Calu3 (cell line): ENCODE measurements around the gene EXOSC6. TPM values are rescaled to one million over a fixed set of nuclear protein-coding genes. Genes with fewer than 3 reads are reported as not detected.

Experiments used
- Bru-seq: library from RNA; stranded (reverse); fragments of 400-500 nt; gene quantifications from one replicate; lab custom pipeline; 2021; lab: Mats Ljungman, UMichigan
- BruChase-seq, 2 experiments: library from RNA; stranded (reverse); fragments of 400-500 nt; gene quantifications; one replicate each; lab custom pipeline; 2021; lab: Mats Ljungman, UMichigan
- BruUV-seq: library from RNA; stranded (reverse); fragments of 400-500 nt; replicated peaks from 2 replicates; lab custom pipeline; 2021; lab: Mats Ljungman, UMichigan
- CTCF ChIA-PET: fragments of 300-600 bp; sonication (Branson Sonifier 250); formaldehyde crosslinking; loops from one replicate; lab custom pipeline; 2022; ENCODE audit warnings: antibody characterized with exemption; lab: Charles Lee
- DNase-seq: peaks from one replicate; pipeline ENCODE4 v3.0.0; 2022
- H3K27ac Mint-ChIP-seq: one replicate; pipeline ENCODE4 v1.8.0; 2022; ENCODE audit warnings: mixed read lengths; ENCODE audit not compliant: unreplicated experiment
- H3K27me3 Mint-ChIP-seq: one replicate; pipeline ENCODE4 v1.8.0; 2022; ENCODE audit warnings: mixed read lengths; ENCODE audit not compliant: unreplicated experiment
- H3K36me3 Mint-ChIP-seq: one replicate; pipeline ENCODE4 v1.8.0; 2022; ENCODE audit warnings: mild to moderate bottlenecking, moderate library complexity, mixed read lengths; ENCODE audit not compliant: insufficient read depth, unreplicated experiment
- H3K4me1 Mint-ChIP-seq: one replicate; pipeline ENCODE4 v1.8.0; 2022; ENCODE audit warnings: mild to moderate bottlenecking, low read depth, mixed read lengths; ENCODE audit not compliant: unreplicated experiment
- H3K4me3 Mint-ChIP-seq: one replicate; pipeline ENCODE4 v1.8.0; 2022; ENCODE audit warnings: mild to moderate bottlenecking, low read depth, moderate library complexity, mixed read lengths; ENCODE audit not compliant: unreplicated experiment
- H3K9me3 Mint-ChIP-seq: one replicate; pipeline ENCODE4 v1.8.0; 2022; ENCODE audit warnings: low read depth, mixed read lengths; ENCODE audit not compliant: unreplicated experiment
- CTCF ChIP-seq: fragments of 200-600 bp; IDR thresholded peaks from one replicate; pipeline ENCODE4 v1.8.0; 2022; ENCODE audit warnings: antibody characterized with exemption; ENCODE audit not compliant: unreplicated experiment
- intact Hi-C: fragments of 100-400 bp; cut with micrococcal nuclease; formaldehyde crosslinking; loops from one replicate; pipeline ENCODE4 v1.10.0; 2022; ENCODE audit not compliant: unreplicated experiment
- long read RNA-seq: library from polyadenylated mRNA; stranded (forward); transcript quantifications from one replicate; pipeline ENCODE4 v2.0.0, GENCODE V29; 2022
- total RNA-seq: library from RNA; stranded (reverse); gene quantifications from 2 replicates; pipeline ENCODE4 v1.2.3, GENCODE V29; 2022

EXOSC6 gene
- 32.3 and 33.2 TPM in 2 replicates for total RNA-seq
- percentile 93 among the genes with signal in this experiment for Bru-seq, nascent RNA
- BruChase-seq, experiment 1, labeled RNA remaining after a 6-hour chase: percentile 99 among the genes with signal in this experiment
- percentile 99 among the genes with signal in this experiment for BruChase-seq, experiment 2, labeled RNA remaining after a 2-hour chase
- long read RNA-seq, full-length matches to known transcripts: 104 of 105 reads
- long read RNA-seq, partial matches to known transcripts: 0 of 105 reads
- long read RNA-seq, other reads (novel, unspliced or antisense): 1 of 105 reads

GRCh38 chr16:70251629-70252354, at the start of gene EXOSC6:
TSS of gene EXOSC6 (minus strand) at chr16:70251940. CDS start at chr16:70251900, 40 bp downstream.
- no peaks in the 10 kb centered on the region for H3K9me3 Mint-ChIP-seq
- no peaks in the 10 kb centered on the region for H3K27me3 Mint-ChIP-seq
- H3K4me3 Mint-ChIP-seq: peak within 1 kb of the TSS; percentile 85
- H3K36me3 Mint-ChIP-seq: peaks cover 78% of the 10 kb centered on the region
- peak within 1 kb of the TSS; percentile 95 for H3K27ac Mint-ChIP-seq
- no peaks in the 10 kb centered on the region for H3K4me1 Mint-ChIP-seq
- peak; percentile 96 for DNase-seq
- BruUV-seq: no TSS peak
- TF ChIP-seq CTCF: peak; percentile 96
- intact Hi-C loops: no loop called here
- CTCF ChIA-PET: interaction anchor here (0.5 to 0.6 kb wide), 2 partner anchors 16 to 164 kb away, joined by 3 read pairs; no protein-coding TSS in a partner anchor

- Mint-ChIP-seq H3K4me3 (peak overlapping the region; percentile 96), H3K27me3 (no peaks in the 10 kb centered on the region), H3K36me3 (peaks cover 40% of the 10 kb centered on the region), H3K4me1 (peaks cover 34% of the 10 kb centered on the region), H3K9me3 (peaks cover 9% of the 10 kb centered on the region), H3K27ac (no peak overlapping the region)
- BruUV-seq: no TSS peak
- intact Hi-C loops: no loop called here
- no peak for TF ChIP-seq CTCF
- CTCF ChIA-PET: no interaction called here
- DNase-seq: no peak
These were observed 49.4 kb upstream of the EXOSC6 start for GRCh38 chr16:70301121-70301520.

GRCh38 chr16:70298988-70299938, 47.5 kb upstream of the EXOSC6 start, which contains the start of gene DDX19B:
TSS of gene DDX19B (plus strand) at chr16:70299186. CDS start at chr16:70299298, 112 bp downstream.
- peak; percentile 86 for DNase-seq
- Mint-ChIP-seq H3K4me1 (peaks cover 25% of the 10 kb centered on the region), H3K36me3 (peaks cover 40% of the 10 kb centered on the region), H3K4me3 (peak within 1 kb of the TSS; percentile 96), H3K27ac (peak within 1 kb of the TSS; percentile 98), H3K9me3 (peaks cover 9% of the 10 kb centered on the region), H3K27me3 (no peaks in the 10 kb centered on the region)
- intact Hi-C loops: no loop called here
- CTCF ChIA-PET: interaction anchor here (0.7 to 1.8 kb wide), 3 partner anchors 9 to 126 kb away, joined by 3 to 6 read pairs (median 4); partner anchors contain the start of gene AARS1
- TF ChIP-seq CTCF: no peak
- no TSS peak for BruUV-seq

- no peak for DNase-seq
- no TSS peak for BruUV-seq
- Mint-ChIP-seq H3K9me3 (no peaks in the 10 kb centered on the region), H3K4me1 (peaks cover 23% of the 10 kb centered on the region), H3K4me3 (no peak overlapping the region), H3K27ac (no peak overlapping the region), H3K27me3 (no peaks in the 10 kb centered on the region), H3K36me3 (peaks cover 23% of the 10 kb centered on the region)
- CTCF ChIA-PET: no interaction called here
- TF ChIP-seq CTCF: no peak
- intact Hi-C loops: no loop called here
These were observed 43.9 kb upstream of the EXOSC6 start for GRCh38 chr16:70295634-70296033.
